ENCODE data around the gene VNN1.

The VNN1 gene

GRCh38 chr6:132634796-132635195 is 79.1 kb downstream of the VNN1 start:
- no peak for ATAC-seq
- TF ChIP-seq GLIS3 (CRISPR knock-in tag; IDR thresholded peaks at IDR 0.05) (no peak), OSR1 (CRISPR knock-in tag; IDR thresholded peaks at IDR 0.05) (no peak), ZC3H10 (CRISPR knock-in tag; IDR thresholded peaks at IDR 0.05) (no peak), TSHZ2 (CRISPR knock-in tag; IDR thresholded peaks at IDR 0.05) (no peak), ISL1 (CRISPR knock-in tag; IDR thresholded peaks at IDR 0.05) (no peak), ESRRG (CRISPR knock-in tag; IDR thresholded peaks at IDR 0.05) (no peak), ZNF8 (CRISPR knock-in tag; IDR thresholded peaks at IDR 0.05) (no peak), ZFP3 (CRISPR knock-in tag; IDR thresholded peaks at IDR 0.05) (no peak), TCF4 (CRISPR knock-in tag; IDR thresholded peaks at IDR 0.05; ENCODE audit: borderline replicate concordance) (no peak), CREB5 (CRISPR knock-in tag; IDR thresholded peaks at IDR 0.05; ENCODE audit: low read depth) (no peak), ARNTL (CRISPR knock-in tag; IDR thresholded peaks at IDR 0.05; ENCODE audit: borderline replicate concordance, low read depth) (no peak), ZNF565 (CRISPR knock-in tag; conservative IDR thresholded peaks at IDR 0.05; ENCODE audit: low read depth) (no peak), PPARA (CRISPR knock-in tag; IDR thresholded peaks at IDR 0.05; ENCODE audit: borderline replicate concordance) (no peak), POU6F1 (CRISPR knock-in tag; IDR thresholded peaks at IDR 0.05; ENCODE audit: borderline replicate concordance, low read depth) (no peak), PATZ1 (CRISPR knock-in tag; IDR thresholded peaks at IDR 0.05; ENCODE audit: borderline replicate concordance) (no peak), ZFP30 (CRISPR knock-in tag; IDR thresholded peaks at IDR 0.05) (no peak), CSDC2 (CRISPR knock-in tag; IDR thresholded peaks at IDR 0.05) (no peak), BACH2 (CRISPR knock-in tag; IDR thresholded peaks at IDR 0.05; ENCODE audit: borderline replicate concordance) (no peak), TOX (CRISPR knock-in tag; IDR thresholded peaks at IDR 0.05; ENCODE audit: borderline replicate concordance) (no peak), SNAI2 (CRISPR knock-in tag; IDR thresholded peaks at IDR 0.05) (no peak)

- no peak for ATAC-seq
- TF ChIP-seq TSHZ2 (CRISPR knock-in tag; IDR thresholded peaks at IDR 0.05) (no peak), ZNF8 (CRISPR knock-in tag; IDR thresholded peaks at IDR 0.05) (no peak), ZC3H10 (CRISPR knock-in tag; IDR thresholded peaks at IDR 0.05) (no peak), SNAI2 (CRISPR knock-in tag; IDR thresholded peaks at IDR 0.05) (no peak), PATZ1 (CRISPR knock-in tag; IDR thresholded peaks at IDR 0.05; ENCODE audit: borderline replicate concordance) (no peak), OSR1 (CRISPR knock-in tag; IDR thresholded peaks at IDR 0.05) (no peak), GLIS3 (CRISPR knock-in tag; IDR thresholded peaks at IDR 0.05) (no peak), ESRRG (CRISPR knock-in tag; IDR thresholded peaks at IDR 0.05) (no peak), ISL1 (CRISPR knock-in tag; IDR thresholded peaks at IDR 0.05) (no peak), PPARA (CRISPR knock-in tag; IDR thresholded peaks at IDR 0.05; ENCODE audit: borderline replicate concordance) (no peak), CREB5 (CRISPR knock-in tag; IDR thresholded peaks at IDR 0.05; ENCODE audit: low read depth) (no peak), ARNTL (CRISPR knock-in tag; IDR thresholded peaks at IDR 0.05; ENCODE audit: borderline replicate concordance, low read depth) (no peak), BACH2 (CRISPR knock-in tag; IDR thresholded peaks at IDR 0.05; ENCODE audit: borderline replicate concordance) (no peak), ZFP3 (CRISPR knock-in tag; IDR thresholded peaks at IDR 0.05) (no peak), ZNF70 (CRISPR knock-in tag; IDR thresholded peaks at IDR 0.05) (no peak), CSRNP3 (CRISPR knock-in tag; IDR thresholded peaks at IDR 0.05) (no peak), ZFP30 (CRISPR knock-in tag; IDR thresholded peaks at IDR 0.05) (no peak), TOX (CRISPR knock-in tag; IDR thresholded peaks at IDR 0.05; ENCODE audit: borderline replicate concordance) (no peak), RARB (CRISPR knock-in tag; IDR thresholded peaks at IDR 0.05) (no peak)
Measured at GRCh38 chr6:132633362-132633761, 80.5 kb downstream of the VNN1 start.

Data from SK-N-SH treated with all-trans-retinoic acid at 6 μM for 48 hours (cell line).